GM23248 (cell line): ENCODE data around the gene PLCH1. TPM values are rescaled to one million over a fixed set of nuclear protein-coding genes. Genes with fewer than 3 reads are reported as not detected.
A peak's percentile ranks its signal among the peaks of the same experiment; 100 is the strongest.

Source experiments
- DNase-seq: peaks from one replicate; pipeline ENCODE4 v3.0.0-alpha.2; 2015
- H2AFZ ChIP-seq: fragments of 200-600 bp; sonication (generic); 2 replicates; pipeline ENCODE4 v1.6.1; 2016; ENCODE audit warnings: antibody characterized with exemption
- H3F3A ChIP-seq: fragments of 200-600 bp; sonication (generic); 2 replicates; pipeline ENCODE4 v1.6.1; 2016; ENCODE audit warnings: mild to moderate bottlenecking, antibody characterized with exemption, mixed run types; ENCODE audit not compliant: insufficient read depth
- H3K27ac ChIP-seq: fragments of 200-600 bp; sonication (generic); 2 replicates; pipeline ENCODE4 v1.5.1; 2016; ENCODE audit warnings: mild to moderate bottlenecking
- H3K27me3 ChIP-seq: fragments of 200-600 bp; sonication (generic); replicated peaks from 2 replicates; pipeline ENCODE4 v1.6.1; 2016; ENCODE audit warnings: mild to moderate bottlenecking; ENCODE audit not compliant: insufficient read depth
- H3K36me3 ChIP-seq: fragments of 200-600 bp; sonication (generic); 2 replicates; pipeline ENCODE4 v1.6.1; 2016; ENCODE audit warnings: low read depth, mild to moderate bottlenecking
- H3K4me1 ChIP-seq: fragments of 200-600 bp; sonication (generic); 2 replicates; pipeline ENCODE4 v1.6.1; 2016; ENCODE audit warnings: mild to moderate bottlenecking; ENCODE audit not compliant: insufficient read depth
- H3K4me2 ChIP-seq: fragments of 200-600 bp; sonication (generic); one replicate; pipeline ENCODE4 v1.6.1; 2016; ENCODE audit warnings: mild to moderate bottlenecking; ENCODE audit not compliant: unreplicated experiment
- H3K4me3 ChIP-seq: fragments of 200-600 bp; sonication (generic); 2 replicates; pipeline ENCODE4 v1.5.1; 2016; ENCODE audit warnings: mild to moderate bottlenecking
- H3K79me2 ChIP-seq: fragments of 200-600 bp; sonication (generic); 2 replicates; pipeline ENCODE4 v1.6.1; 2016; ENCODE audit warnings: mild to moderate bottlenecking; ENCODE audit not compliant: insufficient read depth
- H3K9ac ChIP-seq: fragments of 200-600 bp; sonication (generic); 2 replicates; pipeline ENCODE4 v1.6.1; 2016; ENCODE audit warnings: mild to moderate bottlenecking
- H3K9me2 ChIP-seq: fragments of 200-600 bp; sonication (generic); 2 replicates; pipeline ENCODE4 v1.6.1; 2016; ENCODE audit warnings: mixed run types, mild to moderate bottlenecking, moderate library complexity; ENCODE audit not compliant: insufficient read depth
- H3K9me3 ChIP-seq: fragments of 200-600 bp; sonication (generic); one replicate; pipeline ENCODE4 v1.6.1; 2017; ENCODE audit warnings: low read depth
- H4K20me1 ChIP-seq: fragments of 200-600 bp; sonication (generic); 2 replicates; pipeline ENCODE4 v1.6.0; 2016; ENCODE audit not compliant: insufficient read depth
- EZH2 ChIP-seq: fragments of 200-600 bp; sonication (generic); IDR thresholded peaks from 2 replicates; pipeline ENCODE4 v1.6.1; 2018; ENCODE audit warnings: antibody characterized with exemption, mild to moderate bottlenecking; ENCODE audit not compliant: insufficient read depth, poor library complexity, severe bottlenecking
- EZH2phosphoT487 ChIP-seq: fragments of 200-600 bp; sonication (generic); IDR thresholded peaks from 2 replicates; pipeline ENCODE4 v1.6.1; 2018; ENCODE audit warnings: antibody characterized with exemption, moderate library complexity, mild to moderate bottlenecking, low read depth; ENCODE audit not compliant: insufficient read depth
- WGBS, 2 experiments: methylation state at CpG; one replicate each; pipeline ENCODE4 v1.1.6; 2015 to 2017; ENCODE audit warnings: low lambda C conversion rate in 2 of 2, low coverage in 1 of 2; ENCODE audit errors: missing lambda C conversion rate in 2 of 2; 5-methylcytosine and 5-hydroxymethylcytosine counted together
- in situ Hi-C: fragments of 300-500 bp; cut with MboI; formaldehyde crosslinking; loops from 2 replicates; pipeline ENCODE4 v1.15.0; 2020
- polyA plus RNA-seq: library from polyadenylated mRNA; unstranded; fragments of >200 nt; fragmentation: Nextera tagmentation; extraction: Ambion mirVana; gene quantifications from 2 replicates; pipeline ENCODE4 v1.2.1, GENCODE V29; 2016
- total RNA-seq: library from RNA; depleted of rRNA; stranded (reverse); fragments of >200 nt; shearing (Covaris generic); gene quantifications from 2 replicates; pipeline ENCODE4 v1.2.3, GENCODE V29; 2014

PLCH1 gene
- total and polyA plus RNA-seq, 2 experiments from 2014 or later: not detected

GRCh38 chr3:155553326-155553725 lies 191.5 kb downstream of the PLCH1 start:
- no peak overlapping the region for H2AFZ ChIP-seq
- 59 to 61% methylated on average over 4 of the region's 4 CpGs for WGBS, 2 experiments
- TF ChIP-seq EZH2phosphoT487 (no peak), EZH2 (no peak)
- no peaks in the 10 kb centered on the region for H3K36me3 ChIP-seq
- no peak overlapping the region for H3K4me2 ChIP-seq
- H4K20me1 ChIP-seq: no peaks in the 10 kb centered on the region
- no peaks in the 10 kb centered on the region for H3K79me2 ChIP-seq
- in situ Hi-C loops: no loop called here
- H3K4me3 ChIP-seq: no peak overlapping the region
- H3K4me1 ChIP-seq: no peaks in the 10 kb centered on the region; the same call in 1 of the 2 replicates
- H3K9me3 ChIP-seq: no peaks in the 10 kb centered on the region
- no peak for DNase-seq
- H3K27ac ChIP-seq: no peak overlapping the region
- H3K27me3 ChIP-seq: no peaks in the 10 kb centered on the region
- no peak overlapping the region for H3K9ac ChIP-seq
- H3F3A ChIP-seq: no peaks in the 10 kb centered on the region; the same call in 1 of the 2 replicates
- no peaks in the 10 kb centered on the region for H3K9me2 ChIP-seq

- H3K9me3 ChIP-seq: no peaks in the 10 kb centered on the region
- no peak overlapping the region for H3K4me3 ChIP-seq
- H4K20me1 ChIP-seq: no peaks in the 10 kb centered on the region
- H3K9me2 ChIP-seq: no peaks in the 10 kb centered on the region
- no peaks in the 10 kb centered on the region for H3K36me3 ChIP-seq
- H3K27ac ChIP-seq: no peak overlapping the region
- no peak for TF ChIP-seq EZH2
- TF ChIP-seq EZH2phosphoT487: no peak
- in situ Hi-C loops: no loop called here
- H3K27me3 ChIP-seq: no peaks in the 10 kb centered on the region
- no peak overlapping the region for H2AFZ ChIP-seq
- no peaks in the 10 kb centered on the region for H3K79me2 ChIP-seq
- H3F3A ChIP-seq: no peaks in the 10 kb centered on the region; the same call in 1 of the 2 replicates
- DNase-seq: no peak
- 84 to 87% methylated on average over 3 of the region's 3 CpGs for WGBS, 2 experiments
- H3K4me2 ChIP-seq: no peak overlapping the region
- H3K4me1 ChIP-seq: no peaks in the 10 kb centered on the region; the same call in 1 of the 2 replicates
- H3K9ac ChIP-seq: no peak overlapping the region
Observed at GRCh38 chr3:155550391-155550790, 194.5 kb downstream of the PLCH1 start.

GRCh38 chr3:155549087-155549486 lies 195.8 kb downstream of the PLCH1 start:
- no peaks in the 10 kb centered on the region for H4K20me1 ChIP-seq
- H3K36me3 ChIP-seq: no peaks in the 10 kb centered on the region
- no peak overlapping the region for H3K27ac ChIP-seq
- no peak overlapping the region for H3K4me3 ChIP-seq
- no peaks in the 10 kb centered on the region; the same call in 1 of the 2 replicates for H3K4me1 ChIP-seq
- no peak for DNase-seq
- no peak overlapping the region for H3K4me2 ChIP-seq
- H3K79me2 ChIP-seq: no peaks in the 10 kb centered on the region
- no peak for TF ChIP-seq EZH2
- no peak for TF ChIP-seq EZH2phosphoT487
- no peaks in the 10 kb centered on the region; the same call in 1 of the 2 replicates for H3F3A ChIP-seq
- 80 to 87% methylated on average over 2 of the region's 2 CpGs for WGBS, 2 experiments
- no peaks in the 10 kb centered on the region for H3K27me3 ChIP-seq
- H3K9me2 ChIP-seq: no peaks in the 10 kb centered on the region
- H3K9ac ChIP-seq: no peak overlapping the region
- in situ Hi-C loops: no loop called here
- H2AFZ ChIP-seq: no peak overlapping the region
- no peaks in the 10 kb centered on the region for H3K9me3 ChIP-seq

GRCh38 chr3:155548195-155548594 lies 196.7 kb downstream of the PLCH1 start:
- no peaks in the 10 kb centered on the region for H3K27me3 ChIP-seq
- no peaks in the 10 kb centered on the region for H3K79me2 ChIP-seq
- H3K27ac ChIP-seq: no peak overlapping the region
- H3K4me3 ChIP-seq: no peak overlapping the region
- no peaks in the 10 kb centered on the region for H3K9me2 ChIP-seq
- H4K20me1 ChIP-seq: no peaks in the 10 kb centered on the region
- WGBS, 2 experiments: 14 to 16% methylated on average over 2 of the region's 2 CpGs
- in situ Hi-C loops: no loop called here
- no peaks in the 10 kb centered on the region for H3K9me3 ChIP-seq
- no peaks in the 10 kb centered on the region for H3K36me3 ChIP-seq
- no peaks in the 10 kb centered on the region; the same call in 1 of the 2 replicates for H3F3A ChIP-seq
- peak; percentile 84 for DNase-seq
- no peak overlapping the region for H3K4me2 ChIP-seq
- TF ChIP-seq EZH2phosphoT487 (no peak), EZH2 (no peak)
- H3K9ac ChIP-seq: no peak overlapping the region
- no peak overlapping the region for H2AFZ ChIP-seq
- no peaks in the 10 kb centered on the region; the same call in 1 of the 2 replicates for H3K4me1 ChIP-seq

GRCh38 chr3:155535098-155535497 lies 209.8 kb downstream of the PLCH1 start:
- H3K27me3 ChIP-seq: peaks cover 6% of the 10 kb centered on the region; the same call in 1 of the 2 replicates
- no peaks in the 10 kb centered on the region for H4K20me1 ChIP-seq
- no peaks in the 10 kb centered on the region; the same call in none of the 2 replicates for H3K9me2 ChIP-seq
- no peaks in the 10 kb centered on the region for H3K9me3 ChIP-seq
- no peak overlapping the region for H3K9ac ChIP-seq
- in situ Hi-C loops: no loop called here
- H2AFZ ChIP-seq: no peak overlapping the region
- no peaks in the 10 kb centered on the region for H3F3A ChIP-seq
- H3K4me1 ChIP-seq: no peaks in the 10 kb centered on the region
- no peak overlapping the region for H3K27ac ChIP-seq
- 55 to 59% methylated on average over 3 of the region's 3 CpGs for WGBS, 2 experiments
- H3K4me3 ChIP-seq: no peak overlapping the region
- H3K79me2 ChIP-seq: no peaks in the 10 kb centered on the region
- no peak overlapping the region for H3K4me2 ChIP-seq
- TF ChIP-seq EZH2: no peak
- TF ChIP-seq EZH2phosphoT487: no peak
- no peak for DNase-seq
- H3K36me3 ChIP-seq: no peaks in the 10 kb centered on the region
